Measurements from ENCODE around the gene TARBP1. TPM values are rescaled to one million over a fixed set of nuclear protein-coding genes. Genes with fewer than 3 reads are reported as not detected.

Gene TARBP1
- total and polyA plus RNA-seq, 2 of the 4 experiments (the other 2 are of a cell fraction), result 10.6 to 17.7 TPM

- ChIA-PET POLR2A (ENCODE audit: unreplicated experiment) (interaction anchor here (0.7 kb wide), 2 partner anchors 104 to 120 kb away, joined by 4 to 8 read pairs; no protein-coding TSS in a partner anchor), CTCF (interaction anchor here (0.8 to 1.9 kb wide), 5 partner anchors 9 to 588 kb away, joined by 3 to 6 read pairs (median 4); no protein-coding TSS in a partner anchor)
- peak overlapping the region; percentile 87 for H2AFZ ChIP-seq (replicated peaks; ENCODE audit: low read length, poor library complexity)
- WGBS, 2 experiments (ENCODE audit: extremely low coverage in 2 of 2, insufficient read length in 1 of 2), result 0% methylated on average over 4 of the region's 7 CpGs; no CpG with 5 or more reads in 1 of the 2 experiments
- H3K27ac ChIP-seq (ENCODE audit: insufficient read depth, low read length), result peak overlapping the region; percentile 88
- H3K56ac ChIP-seq (ENCODE audit: extremely low read depth, insufficient read depth, low read length), result peak overlapping the region; percentile 95
- dilution Hi-C loops (cut with HindIII; ENCODE audit: low sequenced_read_pairs, unreplicated experiment) (no loop called here), in situ Hi-C loops (cut with MboI; ENCODE audit: low sequenced_read_pairs) (loop anchor here (5.0 to 25.0 kb wide), 5 partner anchors 112 to 597 kb away; no protein-coding TSS in a partner anchor), intact Hi-C loops (cut with micrococcal nuclease) (no loop called here)
- peak overlapping the region; percentile 99 for H3K23ac ChIP-seq (ENCODE audit: low read depth, low read length)
- no peaks in the 10 kb centered on the region for H4K20me1 ChIP-seq (ENCODE audit: insufficient read depth, low read length)
- BruUV-seq (replicated peaks), result no TSS peak
- H4K8ac ChIP-seq (ENCODE audit: low read depth in 2 of 2, low read length in 2 of 2), result peak overlapping the region; percentile 93 to 97
- H3K14ac ChIP-seq (replicated peaks; ENCODE audit: low read depth, low read length), result peak overlapping the region; percentile 97
- H3K4ac ChIP-seq (ENCODE audit: low read depth, low read length), result peak overlapping the region; percentile 99
- peak overlapping the region; percentile 99 for H2BK15ac ChIP-seq (ENCODE audit: low read depth, low read length)
- H2AK5ac ChIP-seq (ENCODE audit: low read depth, low read length), result peak overlapping the region; percentile 91
- H3K4me1 ChIP-seq (ENCODE audit: control insufficient read depth, insufficient read depth, low read length), result peaks cover 19% of the 10 kb centered on the region
- ATAC-seq (ENCODE audit: low read depth) (peak; percentile 64), DNase-seq (peak; percentile 94)
- peak overlapping the region; percentile 91 for H3K4me2 ChIP-seq (ENCODE audit: low read depth, low read length)
- H3K9ac ChIP-seq (ENCODE audit: low read depth, low read length), result peak overlapping the region; percentile 62
- peak overlapping the region; percentile 8; the same call in 1 of the 2 replicates for H3K4me3 ChIP-seq (ENCODE audit: insufficient read depth, low read depth, low read length)
- peak overlapping the region; percentile 97 for H2BK5ac ChIP-seq (ENCODE audit: low read depth, low read length, poor library complexity, severe bottlenecking)
- peak overlapping the region; percentile 95 for H4K91ac ChIP-seq (ENCODE audit: insufficient read depth, low read depth, low read length)
- no peaks in the 10 kb centered on the region for H3K27me3 ChIP-seq (ENCODE audit: control insufficient read depth, insufficient read depth, low read length)
- peak overlapping the region; percentile 96 for H3K18ac ChIP-seq (ENCODE audit: low read depth, low read length)
- H2AK9ac ChIP-seq (replicated peaks; ENCODE audit: low read depth, low read length, poor library complexity), result peak overlapping the region; percentile 92
- peak overlapping the region; percentile 77 for H4K5ac ChIP-seq (ENCODE audit: low read depth, low read length)
- no peaks in the 10 kb centered on the region for H3K36me3 ChIP-seq (ENCODE audit: control insufficient read depth, insufficient read depth, low read length)
- peak overlapping the region; percentile 98 for H2BK120ac ChIP-seq (ENCODE audit: low read depth, low read length)
- 0 out of 2 replicates have a peak, but pooled peaks cover 2% of the 10 kb centered on the region for H3K9me1 ChIP-seq (ENCODE audit: insufficient read depth, low read length)
- H3K79me1 ChIP-seq (ENCODE audit: low read depth in 1 of 2, low read length in 2 of 2), result peaks cover 0 to 15% of the 10 kb centered on the region in 2 experiments; a peak in 2 of 4 replicates
- H3K9me3 ChIP-seq (ENCODE audit: control insufficient read depth, insufficient read depth, low read length), result no peaks in the 10 kb centered on the region
- peak overlapping the region; percentile 98 for H2BK20ac ChIP-seq (ENCODE audit: low read depth, low read length)
- TF ChIP-seq ELK1 (IDR thresholded peaks at IDR 0.05; ENCODE audit: borderline replicate concordance, low read depth, low read length), result no peak
- peak; percentile 54; the same call in 1 of the 2 replicates for TF ChIP-seq MAFK (IDR thresholded peaks at IDR 0.05; ENCODE audit: low read depth, low read length)
- peak; percentile 76 for TF ChIP-seq CEBPB (IDR thresholded peaks at IDR 0.05; ENCODE audit: low read depth, low read length)
- TF ChIP-seq RAD21 (IDR thresholded peaks at IDR 0.05; ENCODE audit: low read length), result no peak
- no peak for TF ChIP-seq NFE2L2 (IDR thresholded peaks at IDR 0.05; ENCODE audit: low read depth, low read length)
- TF ChIP-seq RFX5 (IDR thresholded peaks at IDR 0.05; ENCODE audit: low read depth, low read length), result no peak
- no peak for TF ChIP-seq MXI1 (IDR thresholded peaks at IDR 0.05; ENCODE audit: borderline replicate concordance, low read depth, low read length)
- 0 out of 2 replicates have a peak, but pooled peaks have one; percentile 12 for TF ChIP-seq SMC3 (IDR thresholded peaks at IDR 0.05; ENCODE audit: low read depth, low read length)
- no peak for TF ChIP-seq POLR2A (IDR thresholded peaks at IDR 0.05; ENCODE audit: low read depth, low read length)
- TF ChIP-seq CTCF (conservative IDR thresholded peaks at IDR 0.05; ENCODE audit: low read depth, low read length), result no peak
- no peak for TF ChIP-seq MAZ (IDR thresholded peaks at IDR 0.05; ENCODE audit: borderline replicate concordance, low read depth, low read length)
- TF ChIP-seq BHLHE40 (IDR thresholded peaks at IDR 0.05; ENCODE audit: low read depth, low read length), result no peak
- TF ChIP-seq FOS (IDR thresholded peaks at IDR 0.05; ENCODE audit: low read depth, low read length), result peak; percentile 43; the same call in 1 of the 2 replicates
Measured at GRCh38 chr1:234495231-234495990, 16.4 kb upstream of the TARBP1 start.

All from IMR-90 (cell line).